GM08714 (cell line): ENCODE measurements around the gene PLA2G2C.

ENCODE experiments used
- H3K4me3 ChIP-seq: fragments of 200-500 bp; sonication (Bioruptor generic); 2 replicates; pipeline ENCODE4 v1.5.1; 2014; ENCODE audit warnings: mild to moderate bottlenecking, low read length, inconsistent platforms
- ZNF274 ChIP-seq: IDR thresholded peaks from 2 replicates; pipeline ENCODE4 v1.6.1; 2012; ENCODE audit warnings: mild to moderate bottlenecking, low read depth, low read length

The PLA2G2C gene

GRCh38 chr1:20194757-20195461 is 8.6 kb upstream of the PLA2G2C start:
- no peak for TF ChIP-seq ZNF274
- H3K4me3 ChIP-seq = no peak overlapping the region

- H3K4me3 ChIP-seq = no peak overlapping the region
- TF ChIP-seq ZNF274 = no peak
These were observed 7.9 kb upstream of the PLA2G2C start for GRCh38 chr1:20194224-20194623.

- no peak for TF ChIP-seq ZNF274
These were observed 6.6 kb upstream of the PLA2G2C start for GRCh38 chr1:20192871-20193411.

GRCh38 chr1:20192364-20192763 is 6.0 kb upstream of the PLA2G2C start:
- H3K4me3 ChIP-seq = no peak overlapping the region
- TF ChIP-seq ZNF274 = no peak

More at GRCh38 chr1:20192871-20193411, 6.6 kb upstream of the PLA2G2C start:
- no peak overlapping the region for H3K4me3 ChIP-seq

- TF ChIP-seq ZNF274 = no peak
- H3K4me3 ChIP-seq = no peak overlapping the region
These were observed 5.0 kb upstream of the PLA2G2C start for GRCh38 chr1:20191266-20191825.

GRCh38 chr1:20190256-20191160 is 4.2 kb upstream of the PLA2G2C start:
- H3K4me3 ChIP-seq = no peak overlapping the region
- no peak for TF ChIP-seq ZNF274

- H3K4me3 ChIP-seq = no peak overlapping the region
- TF ChIP-seq ZNF274 = no peak
These were observed 3.3 kb upstream of the PLA2G2C start for GRCh38 chr1:20189664-20190063.

GRCh38 chr1:20188455-20188817 is 2.1 kb upstream of the PLA2G2C start:
- TF ChIP-seq ZNF274 = no peak

GRCh38 chr1:20187813-20188454 is 1.6 kb upstream of the PLA2G2C start:
- no peak overlapping the region for H3K4me3 ChIP-seq
- TF ChIP-seq ZNF274 = no peak

More at GRCh38 chr1:20188455-20188817, 2.1 kb upstream of the PLA2G2C start:
- H3K4me3 ChIP-seq = no peak overlapping the region

GRCh38 chr1:20187103-20187812 is 940 bp upstream of the PLA2G2C start:
- H3K4me3 ChIP-seq = no peak overlapping the region
- TF ChIP-seq ZNF274 = no peak

GRCh38 chr1:20184997-20185833 is 1.1 kb downstream of the PLA2G2C start:
- no peak for TF ChIP-seq ZNF274
- H3K4me3 ChIP-seq = no peak overlapping the region

- no peak for TF ChIP-seq ZNF274
- no peak overlapping the region for H3K4me3 ChIP-seq
These were observed 1.8 kb downstream of the PLA2G2C start for GRCh38 chr1:20184481-20184900.
